Colonic mucosa (tissue), 4 donors: Measurements from ENCODE around the gene EIF4E1B. TPM values are rescaled to one million over a fixed set of nuclear protein-coding genes. Genes with fewer than 3 reads are reported as not detected.

Experiments used
- DNase-seq: peaks from one replicate; pipeline ENCODE4 v3.0.0-alpha.2; 2020
- H3K27ac ChIP-seq: fragments of 200-600 bp; one replicate; pipeline ENCODE4 v1.8.0; 2021
- H3K27me3 ChIP-seq: fragments of 200-600 bp; one replicate; pipeline ENCODE4 v1.8.0; 2021
- H3K36me3 ChIP-seq: fragments of 200-600 bp; one replicate; pipeline ENCODE4 v1.8.0; 2021
- H3K4me1 ChIP-seq: fragments of 200-600 bp; one replicate; pipeline ENCODE4 v1.8.0; 2021; ENCODE audit warnings: mild to moderate bottlenecking
- H3K4me3 ChIP-seq: fragments of 200-600 bp; one replicate; pipeline ENCODE4 v1.8.0; 2021
- H3K9ac ChIP-seq, 2 donors: one replicate each; pipeline ENCODE4 v1.7.0; 2013; ENCODE audit warnings: control low read depth in 2 of 2, low read depth in 2 of 2, low read length in 2 of 2
- H3K9me3 ChIP-seq: fragments of 200-600 bp; one replicate; pipeline ENCODE4 v1.8.0; 2021
- intact Hi-C: fragments of 100-400 bp; cut with DNase I; formaldehyde crosslinking; loops from one replicate; pipeline ENCODE4 v1.14.1; 2022
- total RNA-seq, 2 donors: library from RNA; stranded (reverse); fragmentation: NEBNext Ultra II Directional in 1 of 2; extraction: Animal tissue kit (Norgen Biotek cat#: 25700) in 1 of 2; gene quantifications; one replicate each; pipeline ENCODE4 v1.2.1, GENCODE V29; 2021
- TF ChIP-seq, protein P1 (sequence below): fragments of 200-600 bp; IDR thresholded peaks from one replicate; pipeline ENCODE4 v1.8.0; 2022; ENCODE audit warnings: antibody characterized with exemption, mild to moderate bottlenecking
- donor health status: healthy.
- donor health status: DM: no; HTN: no; CAD: no.
- donor health status: DM: no; HTN: no; CAD: no.

Gene EIF4E1B
- total RNA-seq, 2 donors from 2014 or later, result not detected

DNA sequence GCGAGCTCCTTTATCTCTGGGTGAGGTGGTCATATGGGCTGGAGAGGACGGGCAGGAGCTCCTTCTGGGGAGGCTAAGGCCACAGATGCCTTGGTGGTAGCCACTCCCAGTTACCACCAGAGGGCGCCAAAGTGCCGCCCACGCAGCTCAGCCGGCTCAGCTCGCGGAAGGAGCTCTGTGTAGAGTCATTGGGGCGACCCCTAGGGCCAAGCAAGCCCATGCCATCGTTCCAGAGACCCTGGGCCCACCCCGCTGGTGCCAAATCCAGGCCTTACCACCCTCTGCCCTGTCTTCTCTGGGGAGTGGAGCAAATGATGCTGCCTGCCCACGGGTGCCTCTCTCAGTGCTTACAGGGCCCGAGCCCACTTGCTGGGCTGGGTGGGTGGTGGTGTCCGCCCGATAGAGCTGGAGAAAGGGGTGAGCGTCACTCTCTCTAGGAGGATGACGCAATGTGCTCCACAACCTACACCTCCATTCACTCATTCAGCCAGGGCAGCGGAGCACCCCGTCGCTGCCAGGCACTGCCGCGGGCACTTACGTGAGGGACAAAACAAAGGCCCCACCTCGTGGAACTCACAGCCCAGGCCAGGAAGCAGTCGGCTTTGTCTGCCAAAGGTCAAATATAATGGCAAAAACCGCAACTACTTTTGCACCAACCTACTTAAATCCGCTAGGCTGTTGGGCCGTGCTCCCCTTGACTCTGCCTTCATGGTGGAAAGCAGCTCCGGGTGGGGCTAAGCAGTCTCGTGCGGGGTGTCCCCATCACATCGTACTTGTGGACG, 30.6 kb downstream of the EIF4E1B start:
- no peak overlapping the region for H3K4me3 ChIP-seq
- H3K9ac ChIP-seq, result no peak overlapping the region
- no peaks in the 10 kb centered on the region for H3K36me3 ChIP-seq
- peaks cover 9% of the 10 kb centered on the region for H3K4me1 ChIP-seq
- intact Hi-C loops, result loop anchor here (5.0 kb wide), 1 partner anchor 296 kb away; no protein-coding TSS in a partner anchor
- TF ChIP-seq, protein P1, sequence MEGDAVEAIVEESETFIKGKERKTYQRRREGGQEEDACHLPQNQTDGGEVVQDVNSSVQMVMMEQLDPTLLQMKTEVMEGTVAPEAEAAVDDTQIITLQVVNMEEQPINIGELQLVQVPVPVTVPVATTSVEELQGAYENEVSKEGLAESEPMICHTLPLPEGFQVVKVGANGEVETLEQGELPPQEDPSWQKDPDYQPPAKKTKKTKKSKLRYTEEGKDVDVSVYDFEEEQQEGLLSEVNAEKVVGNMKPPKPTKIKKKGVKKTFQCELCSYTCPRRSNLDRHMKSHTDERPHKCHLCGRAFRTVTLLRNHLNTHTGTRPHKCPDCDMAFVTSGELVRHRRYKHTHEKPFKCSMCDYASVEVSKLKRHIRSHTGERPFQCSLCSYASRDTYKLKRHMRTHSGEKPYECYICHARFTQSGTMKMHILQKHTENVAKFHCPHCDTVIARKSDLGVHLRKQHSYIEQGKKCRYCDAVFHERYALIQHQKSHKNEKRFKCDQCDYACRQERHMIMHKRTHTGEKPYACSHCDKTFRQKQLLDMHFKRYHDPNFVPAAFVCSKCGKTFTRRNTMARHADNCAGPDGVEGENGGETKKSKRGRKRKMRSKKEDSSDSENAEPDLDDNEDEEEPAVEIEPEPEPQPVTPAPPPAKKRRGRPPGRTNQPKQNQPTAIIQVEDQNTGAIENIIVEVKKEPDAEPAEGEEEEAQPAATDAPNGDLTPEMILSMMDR, result peak; percentile 98
- peak; percentile 71 for DNase-seq
- H3K27me3 ChIP-seq, result no peaks in the 10 kb centered on the region
- H3K27ac ChIP-seq, result no peak overlapping the region
- no peaks in the 10 kb centered on the region for H3K9me3 ChIP-seq

DNA sequence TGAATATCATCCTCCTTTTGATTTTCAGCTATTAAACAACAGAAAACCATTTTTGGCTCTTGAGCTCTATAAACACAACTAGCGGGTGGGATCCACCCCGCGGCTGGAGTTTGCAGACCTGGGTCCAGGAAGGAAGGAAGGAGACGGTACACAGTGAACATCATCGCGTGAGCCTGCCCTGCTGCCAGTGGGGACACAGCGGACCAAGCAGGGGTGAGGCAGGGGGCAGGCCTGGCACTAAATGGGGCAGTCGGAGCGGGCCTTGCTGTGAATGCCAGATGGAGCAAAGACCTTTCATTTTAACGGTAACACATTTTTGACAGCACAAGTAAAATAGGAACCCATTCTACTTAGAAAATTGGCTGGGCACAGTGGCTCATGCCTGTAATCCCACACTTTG, 31.2 kb downstream of the EIF4E1B start:
- intact Hi-C loops, result loop anchor here (5.0 kb wide), 1 partner anchor 296 kb away; no protein-coding TSS in a partner anchor
- TF ChIP-seq, protein P1, result no peak
- Histone ChIP-seq H3K27ac (no peak overlapping the region), H3K4me1 (peaks cover 9% of the 10 kb centered on the region), H3K36me3 (no peaks in the 10 kb centered on the region), H3K9ac (no peak overlapping the region), H3K9me3 (no peaks in the 10 kb centered on the region), H3K27me3 (no peaks in the 10 kb centered on the region), H3K4me3 (no peak overlapping the region)
- no peak for DNase-seq

DNA sequence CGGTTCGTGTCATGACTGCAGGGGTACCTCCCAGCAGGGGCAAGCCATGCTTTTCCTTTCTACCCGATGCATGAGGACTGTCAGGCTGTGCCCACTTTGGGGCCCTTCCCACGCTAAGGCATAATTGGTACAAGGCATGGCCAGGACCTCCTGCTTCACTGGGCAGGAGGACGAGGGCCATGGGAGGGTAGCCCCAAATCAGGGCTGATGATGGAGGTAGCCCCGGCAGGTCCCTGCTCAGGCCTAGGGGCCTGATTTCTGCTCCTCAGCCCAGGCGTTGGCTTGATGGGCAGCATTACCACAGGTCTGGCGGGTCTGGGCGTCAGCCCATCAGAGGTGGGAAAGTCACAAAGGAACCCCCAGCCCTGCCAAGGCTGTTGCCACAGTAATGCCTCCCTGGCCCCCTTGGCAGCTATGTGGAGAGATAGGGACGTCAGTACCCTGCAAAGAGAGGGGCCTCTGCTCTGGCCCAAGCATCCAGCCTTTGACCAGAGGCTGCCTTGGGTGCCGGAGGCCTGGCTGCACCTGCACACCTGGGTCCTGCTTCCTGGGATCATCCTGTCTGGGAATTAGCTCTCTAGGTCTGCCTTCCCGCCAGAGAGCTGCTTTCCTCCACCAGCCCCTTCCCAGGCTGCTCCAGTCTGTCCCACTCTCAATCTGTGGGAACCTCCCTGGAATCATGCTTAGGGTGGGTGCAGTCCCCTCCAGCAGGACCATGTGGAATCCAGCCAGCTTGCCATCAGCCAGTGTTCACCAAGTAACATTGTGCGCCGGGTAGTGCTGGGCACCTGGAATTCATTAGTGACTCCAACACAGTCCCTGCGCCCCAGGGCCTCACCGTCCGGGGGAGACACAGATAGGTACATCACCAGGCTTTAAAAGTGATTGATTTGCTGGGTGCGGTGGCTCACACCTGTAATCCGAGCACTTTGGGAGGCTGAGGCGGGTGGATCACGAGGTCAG, 32.2 kb downstream of the EIF4E1B start:
- peaks cover 9% of the 10 kb centered on the region for H3K4me1 ChIP-seq
- H3K27ac ChIP-seq, result no peak overlapping the region
- no peak overlapping the region for H3K4me3 ChIP-seq
- H3K27me3 ChIP-seq, result no peaks in the 10 kb centered on the region
- TF ChIP-seq, protein P1, result no peak
- H3K9ac ChIP-seq, result no peak overlapping the region
- H3K36me3 ChIP-seq, result no peaks in the 10 kb centered on the region
- no peak for DNase-seq
- no peaks in the 10 kb centered on the region for H3K9me3 ChIP-seq
- intact Hi-C loops, result loop anchor here (5.0 kb wide), 1 partner anchor 295 kb away; no protein-coding TSS in a partner anchor

DNA sequence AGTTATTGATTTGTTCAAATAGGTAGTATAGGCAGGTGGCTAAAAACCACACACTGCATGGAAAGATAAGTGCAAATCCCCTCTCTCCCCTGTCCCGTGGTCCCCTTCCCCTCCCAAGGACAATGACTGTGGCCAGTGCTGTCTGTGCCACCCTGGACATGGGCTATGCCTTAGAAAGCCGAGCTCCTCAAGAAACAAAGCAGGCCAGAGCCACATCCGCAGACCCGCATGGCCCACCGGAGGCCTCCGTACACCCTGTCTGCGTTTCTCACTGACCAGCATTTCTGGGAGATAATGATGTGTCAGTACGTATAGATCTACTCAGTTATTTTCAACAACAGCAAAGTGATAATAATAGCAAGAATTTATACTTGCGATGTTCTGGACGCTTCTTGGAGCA, 33.1 kb downstream of the EIF4E1B start:
- intact Hi-C loops, result loop anchor here (5.0 kb wide), 1 partner anchor 294 kb away; no protein-coding TSS in a partner anchor
- no peak overlapping the region for H3K9ac ChIP-seq

DNA sequence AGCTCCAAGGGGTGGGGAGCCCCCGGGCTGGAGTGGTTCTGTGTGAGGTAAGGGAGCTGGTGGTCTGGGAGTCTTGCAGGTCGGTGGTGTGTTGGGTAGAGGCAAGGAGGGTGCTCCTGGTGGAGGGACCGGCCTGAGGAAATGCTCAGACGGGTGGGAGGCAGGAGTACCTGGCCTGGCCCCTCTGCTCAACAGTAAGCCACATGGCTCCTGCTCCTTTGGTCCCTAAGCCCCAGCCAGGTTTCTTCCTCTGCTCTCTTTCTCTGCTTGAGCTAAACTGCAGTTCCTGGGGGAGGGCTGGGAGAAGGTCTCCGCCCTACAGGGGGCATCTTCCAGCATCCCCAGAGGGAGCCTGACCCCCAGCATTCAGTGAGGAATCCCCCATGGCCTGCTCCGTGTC, 34.0 kb downstream of the EIF4E1B start:
- no peaks in the 10 kb centered on the region for H3K27me3 ChIP-seq
- intact Hi-C loops, result loop anchor here (5.0 kb wide), 1 partner anchor 293 kb away; no protein-coding TSS in a partner anchor
- no peak overlapping the region for H3K4me3 ChIP-seq
- H3K36me3 ChIP-seq, result no peaks in the 10 kb centered on the region
- TF ChIP-seq, protein P1, result no peak
- H3K9ac ChIP-seq, result no peak overlapping the region
- no peaks in the 10 kb centered on the region for H3K4me1 ChIP-seq
- no peaks in the 10 kb centered on the region for H3K9me3 ChIP-seq
- DNase-seq, result no peak
- no peak overlapping the region for H3K27ac ChIP-seq

More for the DNA sequence above, 33.1 kb downstream of the EIF4E1B start:
- Histone ChIP-seq H3K4me1 (peaks cover 3% of the 10 kb centered on the region), H3K4me3 (no peak overlapping the region), H3K27me3 (no peaks in the 10 kb centered on the region), H3K27ac (no peak overlapping the region), H3K9me3 (no peaks in the 10 kb centered on the region), H3K36me3 (no peaks in the 10 kb centered on the region)
- TF ChIP-seq, protein P1, result no peak
- DNase-seq, result no peak
